Body of pancreas (tissue), 4 donors: ENCODE results near the gene ADGRL1. TPM values are rescaled to one million over a fixed set of nuclear protein-coding genes. Genes with fewer than 3 reads are reported as not detected.

ENCODE experiments used
- ATAC-seq: fragments of 150-250 bp; one replicate; pipeline ENCODE4 v1.9.1; 2016
- DNase-seq, 4 donors: peaks; one replicate each; pipeline ENCODE4 v3.0.0-alpha.2; 2019
- H3K27ac ChIP-seq, 4 donors: fragments of 200-600 bp; sonication (generic); 1 replicate in 3 of 4; 2 replicates in 1 of 4; pipeline versions ENCODE4 v1.5.1 to v1.6.1; 2016 to 2019; ENCODE audit warnings: mild to moderate bottlenecking in 1 of 4, mixed read lengths in 1 of 4, moderate library complexity in 1 of 4
- H3K27me3 ChIP-seq, 2 donors: fragments of 200-600 bp; sonication (generic); one replicate each; pipeline ENCODE4 v1.6.0; 2016; ENCODE audit warnings: mild to moderate bottlenecking in 1 of 2
- H3K36me3 ChIP-seq, 2 donors: fragments of 200-600 bp; sonication (generic); replicated peaks in 1 of 2; 2 replicates each; pipeline ENCODE4 v1.5.1; 2016; ENCODE audit warnings: low read depth in 2 of 2; ENCODE audit not compliant: insufficient read depth in 1 of 2
- H3K4me1 ChIP-seq: fragments of 200-600 bp; sonication (generic); one replicate; pipeline ENCODE4 v1.6.0; 2016
- H3K4me3 ChIP-seq, 2 donors: fragments of 200-600 bp; sonication (generic); 1 replicate in 1 of 2; 2 replicates in 1 of 2; pipeline ENCODE4 v1.5.1; 2016 to 2019
- H3K9me3 ChIP-seq, 3 donors: fragments of 200-600 bp; sonication (generic); 1 replicate in 2 of 3; 2 replicates in 1 of 3; pipeline ENCODE4 v1.5.1; 2016
- CTCF ChIP-seq, 7 experiments: fragments of 450-650 bp in 4 of 7; fragments of 200-600 bp in 3 of 7; sonication (generic) in 3 of 7; IDR thresholded peaks; one replicate each; pipeline ENCODE4 v1.5.1; 2016 to 2019; ENCODE audit warnings: antibody characterized with exemption in 7 of 7
- POLR2A ChIP-seq, 3 donors: fragments of 450-650 bp; IDR thresholded peaks; one replicate each; pipeline ENCODE4 v1.6.1; 2016; ENCODE audit warnings: antibody characterized with exemption in 3 of 3, mild to moderate bottlenecking in 2 of 3
- WGBS, 2 donors: methylation state at CpG; one replicate each; pipeline ENCODE4 v1.1.5; 2017; 5-methylcytosine and 5-hydroxymethylcytosine counted together
- intact Hi-C: fragments of 100-400 bp; cut with DNase I; formaldehyde crosslinking; loops from one replicate; pipeline ENCODE4 v1.15.1; 2023
- total RNA-seq, 2 donors: library from RNA; depleted of rRNA; stranded (reverse); fragments of >200 nt; gene quantifications; one replicate each; pipeline ENCODE4 v1.1.0, GENCODE V29; 2016

Gene ADGRL1
- total RNA-seq, 2 donors from 2014 or later: 12.5 to 16.5 TPM

GRCh38 chr19:14175351-14175792 is 30.6 kb downstream of the ADGRL1 start:
- no peak for TF ChIP-seq CTCF (IDR thresholded peaks at IDR 0.05)
- TF ChIP-seq POLR2A (IDR thresholded peaks at IDR 0.05): no peak
- H3K36me3 ChIP-seq: no peaks in the 10 kb centered on the region
- H3K4me3 ChIP-seq: no peak overlapping the region
- intact Hi-C loops: no loop called here
- H3K4me1 ChIP-seq: no peaks in the 10 kb centered on the region
- 88 to 95% methylated on average over 6 of the region's 6 CpGs for WGBS, 2 donors
- DNase-seq: no peak
- H3K27ac ChIP-seq: no peak overlapping the region
- H3K27me3 ChIP-seq: no peaks in the 10 kb centered on the region
- H3K9me3 ChIP-seq: no peaks in the 10 kb centered on the region
- no peak for ATAC-seq

GRCh38 chr19:14174883-14175282 is 31.1 kb downstream of the ADGRL1 start:
- WGBS, 2 donors: 95% methylated on average over 7 to 9 of the region's 9 CpGs
- H3K27me3 ChIP-seq: no peaks in the 10 kb centered on the region
- ATAC-seq: no peak
- no peak overlapping the region for H3K4me3 ChIP-seq
- no peaks in the 10 kb centered on the region for H3K9me3 ChIP-seq
- intact Hi-C loops: no loop called here
- no peak for DNase-seq
- H3K36me3 ChIP-seq: no peaks in the 10 kb centered on the region
- TF ChIP-seq CTCF (IDR thresholded peaks at IDR 0.05): no peak
- H3K4me1 ChIP-seq: no peaks in the 10 kb centered on the region
- no peak overlapping the region for H3K27ac ChIP-seq

GRCh38 chr19:14168993-14169392 is 37.0 kb downstream of the ADGRL1 start:
- TF ChIP-seq CTCF (IDR thresholded peaks at IDR 0.05): no peak
- no peak for TF ChIP-seq POLR2A (IDR thresholded peaks at IDR 0.05)
- no peak overlapping the region for H3K27ac ChIP-seq
- no peak overlapping the region for H3K4me3 ChIP-seq
- no peaks in the 10 kb centered on the region for H3K4me1 ChIP-seq
- H3K9me3 ChIP-seq: no peaks in the 10 kb centered on the region
- no peaks in the 10 kb centered on the region for H3K27me3 ChIP-seq
- intact Hi-C loops: no loop called here
- ATAC-seq (no peak), DNase-seq (no peak)
- H3K36me3 ChIP-seq: no peaks in the 10 kb centered on the region
- 94 to 96% methylated on average over 8 to 10 of the region's 12 CpGs for WGBS, 2 donors

GRCh38 chr19:14168259-14168972 is 37.6 kb downstream of the ADGRL1 start:
- Histone ChIP-seq H3K27me3 (no peaks in the 10 kb centered on the region), H3K36me3 (no peaks in the 10 kb centered on the region), H3K4me3 (no peak overlapping the region), H3K9me3 (no peaks in the 10 kb centered on the region), H3K4me1 (no peaks in the 10 kb centered on the region), H3K27ac (no peak overlapping the region)
- DNase-seq (no peak), ATAC-seq (no peak)
- WGBS, 2 donors: 84 to 86% methylated on average over 19 of the region's 19 CpGs
- intact Hi-C loops: no loop called here
- TF ChIP-seq POLR2A (IDR thresholded peaks at IDR 0.05) (no peak), CTCF (IDR thresholded peaks at IDR 0.05) (no peak)

GRCh38 chr19:14167576-14168138 is 38.3 kb downstream of the ADGRL1 start:
- Histone ChIP-seq H3K4me1 (no peaks in the 10 kb centered on the region), H3K27me3 (no peaks in the 10 kb centered on the region), H3K4me3 (no peak overlapping the region), H3K27ac (no peak overlapping the region), H3K9me3 (no peaks in the 10 kb centered on the region), H3K36me3 (no peaks in the 10 kb centered on the region)
- ATAC-seq: no peak
- TF ChIP-seq POLR2A (IDR thresholded peaks at IDR 0.05) (no peak), CTCF (IDR thresholded peaks at IDR 0.05) (no peak)
- 67 to 68% methylated on average over 6 to 14 of the region's 18 CpGs for WGBS, 2 donors
- DNase-seq: no peak
- intact Hi-C loops: no loop called here
